ENCODE data around the gene PPM1F.

PPM1F gene
- 39.8 to 51.2 reads per million in 2 donors for total RNA-seq

- DNase-seq = peak; percentile 92
Observed at GRCh38 chr22:21952586-21953571, at the start of gene PPM1F. Gene PPM1F, minus strand, starts transcription at chr22:21952848. Its CDS starts 6,800 bp downstream, at chr22:21946048.

GRCh38 chr22:22001664-22002525 lies 49.2 kb upstream of the PPM1F start:
- DNase-seq = no peak

- DNase-seq = no peak
Observed at GRCh38 chr22:21998595-21999247, 46.1 kb upstream of the PPM1F start.

GRCh38 chr22:21996175-21996720 lies 43.6 kb upstream of the PPM1F start:
- DNase-seq = no peak

- no peak for DNase-seq
Observed at GRCh38 chr22:21995660-21996059, 43.0 kb upstream of the PPM1F start.

GRCh38 chr22:21994881-21995444 lies 42.3 kb upstream of the PPM1F start:
- DNase-seq = no peak

GRCh38 chr22:21992593-21993237 lies 40.1 kb upstream of the PPM1F start:
- no peak for DNase-seq

- no peak for DNase-seq
Observed at GRCh38 chr22:21991774-21992173, 39.1 kb upstream of the PPM1F start.

- no peak for DNase-seq
Observed at GRCh38 chr22:21991304-21991596, 38.6 kb upstream of the PPM1F start.

GRCh38 chr22:21990445-21991303 lies 38.0 kb upstream of the PPM1F start:
- DNase-seq = no peak

- no peak for DNase-seq
Observed at GRCh38 chr22:21989049-21989448, 36.4 kb upstream of the PPM1F start.

- no peak for DNase-seq
Observed at GRCh38 chr22:21985214-21985613, 32.6 kb upstream of the PPM1F start.

GRCh38 chr22:21984793-21985192 lies 32.1 kb upstream of the PPM1F start:
- no peak for DNase-seq

GRCh38 chr22:21982338-21982965 lies 29.8 kb upstream of the PPM1F start, which contains the start of gene TOP3B:
Gene TOP3B, minus strand, starts transcription at chr22:21982787. Its CDS starts 7,078 bp downstream, at chr22:21975709.
- DNase-seq = peak; percentile 73

- no peak for DNase-seq
Observed at GRCh38 chr22:21981874-21982273, 29.2 kb upstream of the PPM1F start.

- no peak for DNase-seq
Observed at GRCh38 chr22:21980547-21980946, 27.9 kb upstream of the PPM1F start.

GRCh38 chr22:21978564-21979386 lies 26.1 kb upstream of the PPM1F start:
- no peak for DNase-seq

- DNase-seq = no peak
Observed at GRCh38 chr22:21977814-21978213, 25.2 kb upstream of the PPM1F start.

GRCh38 chr22:21975854-21976345 lies 23.3 kb upstream of the PPM1F start:
- DNase-seq = no peak
